HG02840 (cell line): ENCODE measurements around the gene LRRC53.

Source experiments
- ATAC-seq: cut with Tn5 transposase; IDR thresholded peaks from one replicate; pipeline ENCODE4 v1.9.1; 2021; ENCODE audit warnings: mild to moderate bottlenecking, moderate library complexity, moderate number of reproducible peaks; ENCODE audit not compliant: unreplicated experiment, low FRiP score

LRRC53 gene, protein sequence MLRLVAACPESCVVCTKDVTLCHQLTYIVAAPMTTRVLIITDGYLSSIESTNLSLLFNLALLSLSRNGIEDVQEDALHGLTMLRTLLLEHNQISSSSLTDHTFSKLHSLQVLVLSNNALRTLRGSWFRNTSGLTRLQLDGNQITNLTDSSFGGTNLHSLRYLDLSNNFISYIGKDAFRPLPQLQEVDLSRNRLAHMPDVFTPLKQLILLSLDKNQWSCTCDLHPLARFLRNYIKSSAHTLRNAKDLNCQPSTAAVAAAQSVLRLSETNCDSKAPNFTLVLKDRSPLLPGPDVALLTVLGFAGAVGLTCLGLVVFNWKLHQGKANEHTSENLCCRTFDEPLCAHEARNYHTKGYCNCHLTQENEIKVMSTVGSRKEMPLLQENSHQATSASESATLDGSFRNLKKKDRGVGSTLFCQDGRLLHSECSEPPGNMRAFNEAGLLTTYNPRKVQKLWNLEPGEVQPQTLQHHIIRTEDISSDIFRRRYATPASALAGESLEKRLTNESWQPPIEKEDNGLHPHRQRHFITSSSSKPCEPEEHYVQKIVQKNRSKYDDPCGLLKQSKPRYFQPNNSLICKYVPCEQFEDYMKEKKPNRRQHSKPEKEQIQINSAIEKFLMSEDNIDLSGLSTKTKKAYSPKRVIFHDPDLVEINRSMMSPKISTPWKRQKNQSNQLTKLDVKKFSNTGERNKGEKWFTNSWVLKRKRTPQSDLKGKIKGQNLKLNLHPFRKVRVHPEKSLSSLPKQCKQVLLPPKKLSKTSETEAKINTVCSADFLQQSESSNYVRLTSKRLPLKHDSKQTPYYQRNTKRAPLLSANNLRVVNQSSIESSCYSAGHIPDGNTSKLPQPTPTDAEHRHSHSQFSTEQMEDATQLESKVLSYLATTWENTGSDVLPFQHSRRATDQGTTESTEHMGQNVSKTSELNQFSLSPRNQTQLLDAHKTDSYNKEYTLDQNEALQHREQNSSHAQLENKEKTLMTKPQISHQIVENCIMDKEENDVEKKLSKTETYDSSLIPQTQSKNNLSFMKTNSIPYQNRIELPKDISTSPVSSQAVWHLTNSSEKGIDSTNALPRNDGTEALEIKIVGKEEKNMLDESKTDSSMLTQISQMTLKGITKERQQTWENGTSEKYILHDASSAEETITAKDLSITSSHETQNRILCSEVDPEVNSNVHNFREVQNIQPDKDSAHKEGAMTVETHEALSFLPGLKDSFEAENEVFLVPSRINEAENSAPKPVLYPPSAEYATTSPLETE

GRCh38 chr1:74512170-74512915, at the start of gene LRRC53:
Gene LRRC53, minus strand, starts transcription at chr1:74512611. Its CDS starts 29,262 bp downstream, at chr1:74483349.
- no peak for ATAC-seq

DNA sequence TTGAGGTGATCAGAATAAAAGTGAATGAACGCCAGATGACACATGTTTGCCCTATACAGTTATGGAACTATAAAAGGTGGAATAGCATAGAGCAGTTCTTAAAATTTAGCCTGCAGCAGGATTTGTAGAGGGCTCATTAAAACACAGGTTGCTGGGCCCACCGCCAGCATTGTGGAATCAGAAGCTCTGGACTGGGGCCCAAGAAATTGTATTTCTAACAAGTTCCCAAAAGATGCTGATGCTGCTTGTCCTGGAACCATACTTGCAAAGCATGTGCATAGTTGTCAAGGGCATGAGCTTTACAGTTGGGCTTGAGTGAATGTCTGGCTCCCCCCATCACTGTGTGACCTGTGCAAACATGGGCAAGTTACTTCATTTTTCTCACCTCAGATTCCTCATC, 37.5 kb upstream of the LRRC53 start:
- ATAC-seq: no peak

- ATAC-seq: no peak
Measured at GRCh38 chr1:74548961-74549750, 36.7 kb upstream of the LRRC53 start.

- no peak for ATAC-seq
Measured at GRCh38 chr1:74545821-74546220, 33.4 kb upstream of the LRRC53 start.

- no peak for ATAC-seq
Measured at GRCh38 chr1:74534241-74534640, 21.8 kb upstream of the LRRC53 start.

DNA sequence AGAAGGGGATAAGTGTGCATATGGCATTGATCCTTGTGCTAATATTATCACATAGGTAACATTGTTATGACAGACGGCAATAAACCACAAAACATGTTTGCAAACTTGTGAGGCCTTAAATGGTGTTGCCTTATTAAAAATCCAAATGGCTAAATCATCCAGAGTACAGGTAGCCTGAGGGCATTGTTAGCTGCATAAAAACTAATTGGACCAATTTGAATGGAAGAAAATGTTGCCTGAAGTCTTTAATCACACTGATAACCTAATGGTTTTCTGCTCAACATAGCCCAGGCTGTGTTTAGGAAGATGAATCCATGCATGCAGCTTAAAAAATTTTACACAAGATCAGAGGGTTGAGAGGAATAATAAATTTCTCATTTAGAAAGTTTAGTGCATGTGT, 19.4 kb upstream of the LRRC53 start:
- no peak for ATAC-seq

GRCh38 chr1:74530892-74531291, 18.5 kb upstream of the LRRC53 start:
- ATAC-seq: no peak

DNA sequence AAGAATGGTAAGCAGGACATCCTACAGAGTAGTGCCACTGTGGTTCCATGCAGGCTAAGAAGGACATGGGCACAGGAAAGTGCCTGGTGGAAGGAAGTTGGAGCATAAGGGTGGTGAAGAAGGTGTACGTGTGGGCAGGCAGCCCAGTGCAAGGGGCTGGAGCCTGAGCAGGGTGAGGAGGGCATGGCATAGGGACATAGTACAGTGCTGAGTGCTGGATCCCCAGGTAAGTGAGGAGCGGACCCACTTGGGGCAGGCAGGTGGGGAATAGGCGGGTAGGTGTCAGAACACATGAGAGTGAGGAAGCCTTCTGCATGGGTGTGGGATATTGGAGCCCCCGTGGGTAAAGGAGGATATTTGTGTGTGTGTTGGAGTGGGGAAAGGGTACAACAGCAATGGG, 15.7 kb upstream of the LRRC53 start:
- ATAC-seq: no peak

- ATAC-seq: no peak
Measured at GRCh38 chr1:74526708-74527107, 14.3 kb upstream of the LRRC53 start.

DNA sequence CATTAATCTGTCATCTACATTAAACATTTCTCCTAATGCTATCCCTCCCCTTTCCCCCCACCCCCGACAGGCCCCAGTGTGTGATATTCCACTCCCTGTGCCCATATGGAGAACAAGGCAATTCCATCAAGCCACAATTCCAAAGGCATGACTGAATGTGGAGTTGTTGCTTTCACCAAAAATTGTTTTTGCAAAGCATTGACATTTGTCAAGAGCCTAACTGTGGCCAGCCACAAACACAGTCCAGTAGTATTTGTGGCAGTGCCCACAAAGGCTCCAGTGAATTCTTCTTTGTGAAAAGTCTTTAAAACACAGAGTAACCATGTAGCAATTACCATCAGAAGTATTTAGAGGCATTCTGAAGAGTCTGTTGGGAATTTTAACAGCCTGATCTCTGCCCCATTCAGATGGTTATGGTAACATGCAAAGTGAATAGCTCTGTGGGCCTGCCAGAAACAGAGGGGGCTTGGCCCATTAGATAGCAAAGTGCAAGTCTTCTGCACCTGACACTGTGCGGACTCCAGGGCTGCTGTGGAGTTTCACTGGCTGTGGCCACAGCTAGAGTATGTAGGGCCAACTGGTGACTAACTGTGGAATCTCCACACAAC, 11.6 kb upstream of the LRRC53 start:
- no peak for ATAC-seq

GRCh38 chr1:74522148-74522547, 9.7 kb upstream of the LRRC53 start:
- no peak for ATAC-seq

DNA sequence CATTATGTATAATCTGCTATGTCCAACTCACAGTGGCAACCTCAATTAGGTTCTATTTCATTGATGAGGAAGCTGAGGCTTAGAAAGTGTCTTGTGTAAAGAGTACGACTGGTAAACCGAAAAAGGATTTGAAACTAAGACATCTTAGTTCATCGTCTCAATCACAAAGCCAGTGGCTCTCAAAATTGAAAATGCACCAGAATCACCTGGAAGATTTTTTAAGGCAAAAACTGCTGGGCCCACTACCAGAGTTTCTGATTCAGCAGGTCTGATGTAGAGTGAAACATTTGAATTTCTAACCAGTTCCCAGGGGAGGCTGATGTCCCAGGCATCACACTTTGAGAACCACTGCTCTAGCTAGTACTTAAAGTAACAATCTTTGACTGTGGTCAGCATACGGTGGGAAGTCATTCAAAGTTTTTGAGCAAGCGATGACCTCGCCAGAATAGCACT, 5.2 kb upstream of the LRRC53 start:
- ATAC-seq: peak; percentile 72

DNA sequence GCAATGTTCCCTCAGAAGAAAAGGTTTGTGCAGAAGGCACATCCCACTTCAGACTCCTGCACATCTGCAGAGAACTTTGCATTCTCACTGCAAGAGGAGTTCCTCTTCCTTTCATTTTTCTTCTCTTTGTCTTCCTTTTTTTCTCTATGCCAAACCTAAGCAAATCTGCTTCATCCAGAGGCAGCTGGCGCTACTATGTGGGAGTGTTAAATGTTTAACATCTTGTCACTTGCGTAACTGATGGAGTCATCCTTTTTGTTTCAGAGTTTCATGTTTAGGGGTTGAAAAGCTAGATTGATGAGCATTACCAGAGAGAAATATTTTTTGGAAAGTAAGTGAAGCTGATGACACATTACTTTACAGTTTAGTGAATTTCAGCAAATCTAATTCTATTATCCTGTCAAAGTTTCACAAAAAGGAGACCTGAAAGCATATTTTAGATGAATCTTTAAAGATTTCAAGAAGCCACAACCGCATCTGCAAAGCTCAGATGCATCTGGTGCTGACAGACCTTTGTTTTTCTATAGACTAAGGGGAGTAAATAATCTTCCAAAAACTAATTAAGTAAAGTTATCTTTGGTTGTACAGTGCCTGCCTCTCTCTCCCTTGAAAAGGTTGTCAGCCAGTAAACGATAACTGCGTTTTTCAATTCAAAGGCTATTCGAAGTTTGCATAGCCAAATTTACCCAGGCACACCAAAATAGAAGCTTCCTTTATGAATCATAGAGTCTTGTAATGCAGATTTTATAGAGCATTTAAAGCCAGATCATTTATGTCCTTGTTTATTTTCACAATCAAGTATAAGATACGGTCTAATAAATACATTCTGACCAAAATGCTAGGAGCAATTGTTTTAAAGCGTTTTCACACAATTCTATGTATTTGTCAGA, 1.2 kb upstream of the LRRC53 start:
- ATAC-seq: no peak

DNA sequence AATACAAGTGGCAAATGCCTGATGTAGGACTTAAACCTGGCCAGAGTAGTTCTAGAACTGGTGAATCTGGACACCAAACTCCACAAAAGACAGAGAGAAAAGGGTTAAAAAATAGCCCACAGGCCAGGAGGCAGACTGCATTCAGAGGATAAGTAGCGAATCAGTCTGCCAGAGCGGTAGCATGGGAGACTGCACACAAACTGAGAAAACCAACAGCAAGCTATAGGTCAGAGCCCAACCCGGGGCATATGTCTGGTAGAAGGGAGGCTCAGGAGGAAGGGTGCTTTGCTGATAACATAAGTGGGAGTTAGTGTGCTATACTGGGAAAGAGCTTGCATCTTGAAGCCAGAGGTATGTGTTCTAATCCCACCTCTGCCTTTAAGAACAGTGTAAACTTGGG, 4.0 kb downstream of the LRRC53 start:
- no peak for ATAC-seq

DNA sequence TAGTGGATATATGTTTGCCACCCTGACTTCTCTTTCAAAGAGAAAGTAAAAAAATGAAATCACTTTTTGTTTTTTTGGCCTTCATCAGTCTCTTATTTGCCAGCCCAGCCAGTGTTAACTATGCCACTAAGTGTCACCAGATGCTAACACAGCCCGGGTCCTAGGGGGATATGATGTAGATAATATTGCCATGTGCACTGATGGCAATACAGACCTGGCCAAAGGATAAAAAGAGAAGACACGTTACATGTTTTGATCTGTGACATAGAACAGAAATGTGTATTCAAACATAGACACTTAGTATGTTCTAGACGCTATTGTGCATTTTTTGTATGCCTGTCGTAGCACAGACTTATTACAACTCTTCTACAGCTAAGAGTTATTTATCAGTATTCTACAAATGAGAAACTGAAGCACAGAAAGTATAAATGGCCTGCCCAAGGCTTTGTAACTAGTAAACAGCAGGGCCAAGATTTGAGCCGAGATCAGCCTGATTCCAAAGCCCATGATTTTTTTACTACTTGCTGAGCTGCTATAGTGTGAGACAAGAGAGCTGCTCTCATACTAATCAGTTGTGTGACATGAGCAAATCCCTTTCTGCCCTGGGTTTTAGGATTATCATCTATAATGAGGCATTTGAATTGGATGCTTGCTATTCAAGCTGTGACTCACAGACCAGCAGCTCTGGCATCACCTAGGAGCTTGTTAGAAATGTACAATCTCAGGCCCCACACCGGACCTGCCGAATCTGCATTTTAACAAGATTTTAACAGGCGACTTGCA, 6.3 kb downstream of the LRRC53 start:
- no peak for ATAC-seq

GRCh38 chr1:74504933-74505512, 7.4 kb downstream of the LRRC53 start:
- ATAC-seq: no peak
